GM12865 (cell line): Measurements from ENCODE around the gene PAX2.

ENCODE experiments used
- DNase-seq: peaks from one replicate; pipeline ENCODE4 v3.0.0; 2010; ENCODE audit warnings: low read depth
- H3K4me3 ChIP-seq: 2 replicates; pipeline ENCODE4 v1.5.1; 2011; ENCODE audit warnings: mild to moderate bottlenecking, low read depth, low read length, control low read depth
- TF ChIP-seq, protein P1 (sequence below): IDR thresholded peaks from 2 replicates; pipeline ENCODE4 v1.5.1; 2011; ENCODE audit warnings: low read length, control low read depth, low read depth, inconsistent platforms; ENCODE audit not compliant: insufficient read depth; ENCODE audit errors: missing control alignments

PAX2 gene

DNA sequence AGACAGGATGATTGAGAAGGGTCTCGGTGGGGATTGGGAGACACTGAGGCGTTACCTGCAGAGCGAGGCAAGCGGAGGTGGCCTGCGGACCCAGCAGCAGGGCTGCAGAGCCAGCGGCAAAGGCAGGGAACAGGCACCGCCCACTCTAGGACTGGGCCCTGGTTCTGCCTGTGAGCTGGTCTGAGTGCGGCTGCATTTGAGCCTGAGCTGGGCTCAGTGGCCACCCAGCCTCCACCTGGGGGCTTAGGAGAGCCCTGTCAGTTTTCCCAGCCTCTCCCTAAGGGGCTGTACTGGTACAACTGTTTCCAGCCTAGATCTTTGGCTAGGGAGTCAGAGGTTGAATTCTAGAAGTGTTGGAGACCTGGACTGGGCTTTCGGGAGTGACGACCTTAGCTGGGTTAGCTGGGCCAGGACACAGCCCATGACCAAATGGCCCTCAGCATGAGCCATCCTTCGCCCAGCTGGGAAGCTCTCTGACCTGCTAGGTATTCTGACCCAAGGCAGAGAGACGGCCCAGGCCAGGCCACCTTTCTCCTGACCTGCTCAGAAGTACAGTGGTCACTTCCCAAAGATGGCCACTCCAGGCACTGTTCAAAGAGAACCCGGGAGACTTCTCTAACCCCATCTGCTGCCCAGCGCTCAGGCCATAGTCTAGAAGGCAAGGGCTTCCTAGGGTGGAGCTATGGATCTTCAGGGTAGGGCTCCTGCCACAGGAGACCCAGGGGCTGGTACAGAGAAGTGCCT is 64.9 kb downstream of the PAX2 start:
- no peak overlapping the region for H3K4me3 ChIP-seq
- TF ChIP-seq, protein P1, sequence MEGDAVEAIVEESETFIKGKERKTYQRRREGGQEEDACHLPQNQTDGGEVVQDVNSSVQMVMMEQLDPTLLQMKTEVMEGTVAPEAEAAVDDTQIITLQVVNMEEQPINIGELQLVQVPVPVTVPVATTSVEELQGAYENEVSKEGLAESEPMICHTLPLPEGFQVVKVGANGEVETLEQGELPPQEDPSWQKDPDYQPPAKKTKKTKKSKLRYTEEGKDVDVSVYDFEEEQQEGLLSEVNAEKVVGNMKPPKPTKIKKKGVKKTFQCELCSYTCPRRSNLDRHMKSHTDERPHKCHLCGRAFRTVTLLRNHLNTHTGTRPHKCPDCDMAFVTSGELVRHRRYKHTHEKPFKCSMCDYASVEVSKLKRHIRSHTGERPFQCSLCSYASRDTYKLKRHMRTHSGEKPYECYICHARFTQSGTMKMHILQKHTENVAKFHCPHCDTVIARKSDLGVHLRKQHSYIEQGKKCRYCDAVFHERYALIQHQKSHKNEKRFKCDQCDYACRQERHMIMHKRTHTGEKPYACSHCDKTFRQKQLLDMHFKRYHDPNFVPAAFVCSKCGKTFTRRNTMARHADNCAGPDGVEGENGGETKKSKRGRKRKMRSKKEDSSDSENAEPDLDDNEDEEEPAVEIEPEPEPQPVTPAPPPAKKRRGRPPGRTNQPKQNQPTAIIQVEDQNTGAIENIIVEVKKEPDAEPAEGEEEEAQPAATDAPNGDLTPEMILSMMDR, result no peak
- no peak for DNase-seq

DNA sequence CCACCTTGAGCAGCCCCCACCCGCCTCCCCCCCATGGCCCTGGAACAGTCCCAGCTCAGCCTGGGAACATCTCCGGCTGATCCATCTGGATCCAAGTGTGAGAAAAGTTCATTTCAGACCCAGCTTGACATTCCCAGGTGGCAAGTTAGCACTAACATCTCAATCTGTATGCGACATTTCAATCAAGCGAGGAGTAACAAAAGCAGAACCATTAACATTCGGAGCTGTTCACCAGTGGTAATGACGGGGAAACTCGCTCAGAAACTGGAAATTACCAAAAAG is 65.4 kb downstream of the PAX2 start:
- TF ChIP-seq, protein P1, result no peak
- DNase-seq, result no peak
- no peak overlapping the region for H3K4me3 ChIP-seq

DNA sequence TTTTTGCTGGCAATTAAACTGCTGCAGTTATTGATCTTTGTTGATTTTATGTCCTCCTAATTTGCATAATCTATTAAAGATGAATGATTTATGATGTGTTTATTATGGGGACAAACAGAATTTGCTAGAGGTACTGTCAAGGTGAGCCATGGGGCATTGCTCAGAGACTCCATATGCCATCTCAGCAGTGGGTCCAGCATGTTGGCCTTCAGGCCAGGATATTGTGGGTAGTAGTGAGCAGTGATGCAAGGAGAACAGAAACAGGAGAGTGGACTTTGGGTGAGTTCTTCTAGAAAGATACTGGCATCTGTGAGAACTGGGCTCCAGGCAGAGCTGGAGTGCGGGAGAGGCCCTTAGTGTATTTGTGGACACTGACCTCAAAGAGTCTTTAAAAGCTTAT is 65.9 kb downstream of the PAX2 start:
- TF ChIP-seq, protein P1, result no peak
- no peak overlapping the region for H3K4me3 ChIP-seq
- no peak for DNase-seq

DNA sequence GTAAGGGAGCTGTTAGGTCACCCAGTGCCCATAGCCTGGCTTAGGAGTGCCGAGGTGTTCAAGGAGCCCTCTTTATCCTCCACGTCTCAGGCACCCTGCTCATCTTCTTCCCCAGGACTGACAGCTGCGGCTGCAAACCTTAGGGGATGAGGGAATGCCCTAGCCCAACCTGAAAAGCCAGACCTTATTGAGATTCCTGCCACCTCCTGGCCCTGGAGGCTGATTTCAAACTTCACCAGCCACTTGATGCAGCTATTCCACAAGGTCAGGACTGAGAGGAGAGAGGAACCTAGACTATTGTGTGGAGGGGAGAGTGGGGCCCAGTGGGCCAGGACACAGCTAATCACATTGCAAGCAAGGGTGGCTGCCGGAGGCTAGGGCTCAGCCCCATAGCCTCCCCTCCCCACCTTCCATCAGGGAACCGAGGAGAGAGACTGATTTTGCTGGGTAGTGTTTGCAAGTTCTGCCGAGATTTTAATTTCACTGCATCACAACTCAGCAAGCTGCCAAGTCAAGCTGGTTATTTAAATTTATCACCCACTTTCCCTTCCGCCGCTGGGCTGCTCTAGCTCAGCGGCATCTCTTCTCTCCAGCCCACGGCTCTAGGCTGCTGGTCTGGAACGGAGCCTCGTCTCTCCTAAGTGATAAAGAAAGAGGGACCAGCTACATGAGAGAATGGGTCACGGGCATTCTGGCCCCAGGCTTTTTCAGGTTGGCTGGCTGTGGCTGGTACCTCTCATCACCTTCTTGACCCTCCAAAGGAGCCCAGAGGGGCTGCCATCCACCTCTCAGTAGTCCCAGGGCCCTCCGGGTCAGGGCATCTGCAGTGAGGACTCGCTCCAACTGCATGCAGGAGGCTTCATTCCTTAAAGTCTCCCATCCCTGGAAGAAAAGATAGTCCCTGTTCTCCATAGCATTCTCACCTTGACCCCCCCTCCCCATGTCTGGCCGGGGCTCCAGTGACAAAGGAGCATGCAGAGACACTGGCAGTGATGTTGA is 66.7 kb downstream of the PAX2 start:
- no peak for DNase-seq
- no peak overlapping the region for H3K4me3 ChIP-seq
- TF ChIP-seq, protein P1, result no peak

DNA sequence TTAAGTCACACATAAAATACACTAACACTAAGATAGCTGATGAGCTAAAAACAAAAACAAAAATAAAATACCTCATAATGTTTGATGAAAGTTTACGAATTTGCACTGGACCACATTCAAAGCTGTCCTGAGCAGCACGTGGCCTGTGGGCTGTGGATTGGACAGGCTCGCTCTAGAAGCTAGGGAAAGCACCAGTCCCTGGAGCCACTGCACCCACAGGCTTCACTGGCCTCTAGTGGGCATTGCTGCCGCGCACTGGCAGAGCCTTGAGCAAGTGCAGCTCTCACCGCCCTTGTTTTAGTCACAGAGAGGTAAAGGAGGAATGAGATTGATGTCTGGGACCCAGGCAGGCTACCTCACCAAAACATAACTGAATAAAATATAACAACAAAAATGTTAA is 67.6 kb downstream of the PAX2 start:
- no peak overlapping the region for H3K4me3 ChIP-seq
- no peak for DNase-seq
- TF ChIP-seq, protein P1, result no peak

DNA sequence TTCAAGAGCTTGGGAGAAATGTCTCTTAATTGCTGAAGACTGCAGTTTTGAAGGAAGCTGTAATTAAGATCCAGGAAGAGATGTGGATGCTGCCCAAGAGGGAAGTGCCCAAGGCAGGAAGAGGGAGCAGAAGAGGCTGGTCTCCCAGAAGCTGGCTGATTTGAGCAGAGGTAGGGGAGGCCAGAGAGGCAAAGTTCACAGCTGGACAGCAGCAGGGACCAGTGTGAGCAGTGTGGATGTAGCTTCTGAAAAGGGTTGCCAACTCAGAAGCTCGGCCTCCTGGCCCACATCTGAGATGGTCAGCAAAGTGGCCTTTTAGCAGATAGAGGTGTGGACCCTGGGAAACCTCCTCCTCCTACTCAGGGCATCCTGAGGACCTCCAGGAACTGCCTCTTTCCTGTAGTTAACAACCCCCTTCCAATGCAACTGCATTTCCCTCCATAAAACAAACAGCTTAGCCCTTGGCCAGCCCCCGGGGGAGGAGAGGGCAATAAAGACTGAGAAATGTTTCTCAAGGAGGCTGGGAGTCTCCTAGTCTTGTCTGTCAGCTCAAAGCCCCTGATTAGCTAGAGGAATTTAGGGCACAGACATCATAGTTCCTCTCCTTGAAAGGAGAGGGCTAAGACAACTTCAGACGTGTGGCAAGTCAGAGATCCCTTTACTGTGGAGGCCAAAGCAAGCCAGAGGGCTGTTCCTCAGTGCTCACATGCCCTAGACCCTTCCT is 69.5 kb downstream of the PAX2 start:
- DNase-seq, result no peak
- TF ChIP-seq, protein P1, result no peak
- no peak overlapping the region for H3K4me3 ChIP-seq
